AG09319 (cell line): Measurements from ENCODE around the gene RARA.

Source experiments
- DNase-seq: peaks from one replicate; pipeline ENCODE4 v3.0.0-alpha.2; 2010; ENCODE audit warnings: low read depth; ENCODE audit errors: extremely low read depth
- CTCF ChIP-seq: IDR thresholded peaks from 2 replicates; pipeline ENCODE4 v1.5.1; 2011; ENCODE audit warnings: low read depth, mild to moderate bottlenecking, inconsistent platforms, low read length, moderate library complexity

The RARA gene

GRCh38 chr17:40402668-40403067, 93.7 kb downstream of the RARA start:
- TF ChIP-seq CTCF, result no peak; the same call in none of the 2 replicates
- DNase-seq, result no peak

- TF ChIP-seq CTCF, result no peak
- no peak for DNase-seq
Measured at GRCh38 chr17:40404003-40404402, 95.0 kb downstream of the RARA start.
